Neural progenitor cell (in vitro differentiated cells): Measurements from ENCODE around the gene ATE1. TPM values are rescaled to one million over a fixed set of nuclear protein-coding genes. Genes with fewer than 3 reads are reported as not detected.

ENCODE experiments used
- DNase-seq: peaks from one replicate; pipeline ENCODE4 v3.0.0-alpha.2; 2016; ENCODE audit warnings: low spot score
- H2AFZ ChIP-seq: fragments of 200-600 bp; sonication (generic); replicated peaks from 2 replicates; pipeline ENCODE4 v1.6.1; 2016; ENCODE audit warnings: antibody characterized with exemption
- H3F3A ChIP-seq: fragments of 200-600 bp; sonication (generic); 2 replicates; pipeline ENCODE4 v1.6.1; 2016; ENCODE audit warnings: antibody characterized with exemption, low read depth
- H3K27ac ChIP-seq: fragments of 200-600 bp; sonication (generic); 2 replicates; pipeline ENCODE4 v1.5.1; 2016; ENCODE audit warnings: mild to moderate bottlenecking
- H3K27me3 ChIP-seq: fragments of 200-600 bp; sonication (generic); 2 replicates; pipeline ENCODE4 v1.6.1; 2016; ENCODE audit warnings: mild to moderate bottlenecking, moderate library complexity
- H3K36me3 ChIP-seq: fragments of 200-600 bp; sonication (generic); 2 replicates; pipeline ENCODE4 v1.5.1; 2016
- H3K4me1 ChIP-seq: fragments of 200-600 bp; sonication (generic); 2 replicates; pipeline ENCODE4 v1.6.1; 2016; ENCODE audit warnings: mixed run types
- H3K4me2 ChIP-seq: fragments of 200-600 bp; sonication (generic); 2 replicates; pipeline ENCODE4 v1.6.1; 2016
- H3K4me3 ChIP-seq: fragments of 200-600 bp; sonication (generic); 2 replicates; pipeline ENCODE4 v1.5.1; 2016
- H3K79me2 ChIP-seq: fragments of 200-600 bp; sonication (generic); 2 replicates; pipeline ENCODE4 v1.6.1; 2016; ENCODE audit warnings: low read depth
- H3K9ac ChIP-seq: fragments of 200-600 bp; sonication (generic); 2 replicates; pipeline ENCODE4 v1.6.1; 2016
- H3K9me3 ChIP-seq: fragments of 200-600 bp; sonication (generic); 2 replicates; pipeline ENCODE4 v1.5.1; 2016; ENCODE audit warnings: low read depth
- H4K20me1 ChIP-seq: fragments of 200-600 bp; sonication (generic); 2 replicates; pipeline ENCODE4 v1.6.1; 2016; ENCODE audit warnings: low read depth
- H3K27ac Mint-ChIP-seq: 3 replicates; pipeline ENCODE4 v1.8.0; 2021; ENCODE audit warnings: mixed read lengths
- H3K27me3 Mint-ChIP-seq: 2 replicates; pipeline ENCODE4 v1.8.0; 2022; ENCODE audit warnings: low read depth, mild to moderate bottlenecking, inconsistent platforms, moderate library complexity, mixed read lengths; ENCODE audit not compliant: insufficient read depth
- H3K36me3 Mint-ChIP-seq: 3 replicates; pipeline ENCODE4 v1.8.0; 2021; ENCODE audit warnings: mixed read lengths
- H3K4me1 Mint-ChIP-seq: 3 replicates; pipeline ENCODE4 v1.8.0; 2021; ENCODE audit warnings: mixed read lengths
- H3K4me3 Mint-ChIP-seq: 3 replicates; pipeline ENCODE4 v1.8.0; 2021; ENCODE audit warnings: mild to moderate bottlenecking, moderate library complexity, mixed read lengths
- H3K9me3 Mint-ChIP-seq: 3 replicates; pipeline ENCODE4 v1.8.0; 2020; ENCODE audit warnings: mixed read lengths
- EZH2 ChIP-seq: fragments of 200-600 bp; sonication (generic); IDR thresholded peaks from 2 replicates; pipeline ENCODE4 v1.6.1; 2017; ENCODE audit warnings: antibody characterized with exemption, mild to moderate bottlenecking, moderate library complexity
- EZH2phosphoT487 ChIP-seq: fragments of 200-600 bp; sonication (generic); IDR thresholded peaks from 2 replicates; pipeline ENCODE4 v1.6.1; 2017; ENCODE audit warnings: antibody characterized with exemption
- total RNA-seq: library from RNA; depleted of rRNA; stranded (reverse); fragments of >200 nt; gene quantifications from 2 replicates; pipeline ENCODE4 v1.2.3, GENCODE V29; 2015; ENCODE audit warnings: low replicate concordance
- TF ChIP-seq, protein P1 (sequence below): fragments of 200-600 bp; sonication (generic); IDR thresholded peaks from 2 replicates; pipeline ENCODE4 v1.5.1; 2017; ENCODE audit warnings: antibody characterized with exemption, mild to moderate bottlenecking

Gene ATE1
- total RNA-seq, 1 donor from 2014 or later = 57.2 TPM

GRCh38 chr10:121813211-121813815 lies 114.5 kb downstream of the ATE1 start:
- no peaks in the 10 kb centered on the region for H3K4me1 ChIP-seq
- Mint-ChIP-seq H3K27me3 (peaks cover 4% of the 10 kb centered on the region), H3K27ac (no peak overlapping the region), H3K4me3 (no peak overlapping the region), H3K36me3 (peaks cover 12% of the 10 kb centered on the region), H3K9me3 (no peaks in the 10 kb centered on the region), H3K4me1 (no peaks in the 10 kb centered on the region)
- no peak overlapping the region for H2AFZ ChIP-seq
- no peaks in the 10 kb centered on the region for H3K79me2 ChIP-seq
- no peaks in the 10 kb centered on the region for H3K9me3 ChIP-seq
- H3K27me3 ChIP-seq = no peaks in the 10 kb centered on the region
- no peak overlapping the region for H3K9ac ChIP-seq
- no peak overlapping the region for H3K4me2 ChIP-seq
- H3K4me3 ChIP-seq = no peak overlapping the region
- no peak for DNase-seq
- TF ChIP-seq EZH2 = no peak
- H3K36me3 ChIP-seq = no peaks in the 10 kb centered on the region
- no peak overlapping the region for H3K27ac ChIP-seq
- H3F3A ChIP-seq = no peaks in the 10 kb centered on the region
- H4K20me1 ChIP-seq = no peaks in the 10 kb centered on the region

- H3K27me3 ChIP-seq = no peaks in the 10 kb centered on the region
- DNase-seq = no peak
- no peaks in the 10 kb centered on the region for H4K20me1 ChIP-seq
- Mint-ChIP-seq H3K9me3 (no peaks in the 10 kb centered on the region), H3K4me1 (no peaks in the 10 kb centered on the region), H3K27ac (no peak overlapping the region), H3K36me3 (peaks cover 12% of the 10 kb centered on the region), H3K4me3 (no peak overlapping the region), H3K27me3 (peaks cover 4% of the 10 kb centered on the region)
- no peak overlapping the region for H3K9ac ChIP-seq
- H3K79me2 ChIP-seq = no peaks in the 10 kb centered on the region
- H3K4me3 ChIP-seq = no peak overlapping the region
- no peaks in the 10 kb centered on the region for H3K36me3 ChIP-seq
- H3K4me1 ChIP-seq = no peaks in the 10 kb centered on the region
- no peaks in the 10 kb centered on the region for H3F3A ChIP-seq
- no peaks in the 10 kb centered on the region for H3K9me3 ChIP-seq
- H3K27ac ChIP-seq = no peak overlapping the region
- H2AFZ ChIP-seq = no peak overlapping the region
- no peak for TF ChIP-seq EZH2
- TF ChIP-seq, protein P1, sequence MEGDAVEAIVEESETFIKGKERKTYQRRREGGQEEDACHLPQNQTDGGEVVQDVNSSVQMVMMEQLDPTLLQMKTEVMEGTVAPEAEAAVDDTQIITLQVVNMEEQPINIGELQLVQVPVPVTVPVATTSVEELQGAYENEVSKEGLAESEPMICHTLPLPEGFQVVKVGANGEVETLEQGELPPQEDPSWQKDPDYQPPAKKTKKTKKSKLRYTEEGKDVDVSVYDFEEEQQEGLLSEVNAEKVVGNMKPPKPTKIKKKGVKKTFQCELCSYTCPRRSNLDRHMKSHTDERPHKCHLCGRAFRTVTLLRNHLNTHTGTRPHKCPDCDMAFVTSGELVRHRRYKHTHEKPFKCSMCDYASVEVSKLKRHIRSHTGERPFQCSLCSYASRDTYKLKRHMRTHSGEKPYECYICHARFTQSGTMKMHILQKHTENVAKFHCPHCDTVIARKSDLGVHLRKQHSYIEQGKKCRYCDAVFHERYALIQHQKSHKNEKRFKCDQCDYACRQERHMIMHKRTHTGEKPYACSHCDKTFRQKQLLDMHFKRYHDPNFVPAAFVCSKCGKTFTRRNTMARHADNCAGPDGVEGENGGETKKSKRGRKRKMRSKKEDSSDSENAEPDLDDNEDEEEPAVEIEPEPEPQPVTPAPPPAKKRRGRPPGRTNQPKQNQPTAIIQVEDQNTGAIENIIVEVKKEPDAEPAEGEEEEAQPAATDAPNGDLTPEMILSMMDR = no peak
- TF ChIP-seq EZH2phosphoT487 = no peak
- H3K4me2 ChIP-seq = no peak overlapping the region
Measured at GRCh38 chr10:121812031-121812430, 115.8 kb downstream of the ATE1 start.

GRCh38 chr10:121811386-121811785 lies 116.4 kb downstream of the ATE1 start:
- Mint-ChIP-seq H3K27ac (no peak overlapping the region), H3K36me3 (peaks cover 8% of the 10 kb centered on the region), H3K27me3 (peaks cover 4% of the 10 kb centered on the region)

GRCh38 chr10:121808835-121809234 lies 119.0 kb downstream of the ATE1 start:
- Mint-ChIP-seq H3K9me3 (no peaks in the 10 kb centered on the region), H3K4me1 (peaks cover 2% of the 10 kb centered on the region), H3K27ac (no peak overlapping the region), H3K27me3 (no peaks in the 10 kb centered on the region), H3K36me3 (no peaks in the 10 kb centered on the region), H3K4me3 (no peak overlapping the region)
- H3K36me3 ChIP-seq = no peaks in the 10 kb centered on the region
- no peaks in the 10 kb centered on the region for H3K27me3 ChIP-seq
- no peaks in the 10 kb centered on the region for H3K79me2 ChIP-seq
- no peak overlapping the region for H3K4me3 ChIP-seq
- no peak overlapping the region for H2AFZ ChIP-seq
- H4K20me1 ChIP-seq = no peaks in the 10 kb centered on the region
- H3K4me2 ChIP-seq = no peak overlapping the region
- H3K27ac ChIP-seq = no peak overlapping the region
- DNase-seq = no peak
- no peaks in the 10 kb centered on the region for H3K4me1 ChIP-seq
- H3K9me3 ChIP-seq = no peaks in the 10 kb centered on the region
- H3F3A ChIP-seq = no peaks in the 10 kb centered on the region
- no peak overlapping the region for H3K9ac ChIP-seq
- TF ChIP-seq, protein P1 = no peak
- TF ChIP-seq EZH2phosphoT487 (no peak), EZH2 (no peak)

More at GRCh38 chr10:121811386-121811785, 116.4 kb downstream of the ATE1 start:
- Histone ChIP-seq H3F3A (no peaks in the 10 kb centered on the region), H3K9ac (no peak overlapping the region), H2AFZ (no peak overlapping the region), H3K36me3 (no peaks in the 10 kb centered on the region), H3K4me2 (no peak overlapping the region), H4K20me1 (no peaks in the 10 kb centered on the region), H3K4me1 (no peaks in the 10 kb centered on the region), H3K27ac (no peak overlapping the region), H3K79me2 (no peaks in the 10 kb centered on the region), H3K27me3 (no peaks in the 10 kb centered on the region), H3K4me3 (no peak overlapping the region), H3K9me3 (no peaks in the 10 kb centered on the region)
- Mint-ChIP-seq H3K9me3 (no peaks in the 10 kb centered on the region), H3K4me1 (no peaks in the 10 kb centered on the region), H3K4me3 (no peak overlapping the region)
- no peak for DNase-seq
- no peak for TF ChIP-seq EZH2phosphoT487
- TF ChIP-seq EZH2 = no peak
- TF ChIP-seq, protein P1 = no peak
